OCI-LY3 (cell line): ENCODE data around the gene LYRM9.

Experiments used
- H2AFZ ChIP-seq: fragments of 200-600, 300-600 bp; shearing (Covaris generic); 2 replicates; pipeline ENCODE4 v1.6.0; 2014; ENCODE audit warnings: antibody characterized with exemption, low read depth, low read length
- H3K27ac ChIP-seq: fragments of 200-600, 300-600 bp; sonication (generic); 2 replicates; pipeline ENCODE4 v1.5.1; 2014; ENCODE audit warnings: mild to moderate bottlenecking, low read length, moderate library complexity, mixed read lengths
- H3K27me3 ChIP-seq: fragments of 200-600, 300-600 bp; sonication (generic); 2 replicates; pipeline ENCODE4 v1.6.1; 2014; ENCODE audit warnings: low read depth, low read length, mixed read lengths
- H3K36me3 ChIP-seq: fragments of 200-600, 300-600 bp; sonication (generic); replicated peaks from 2 replicates; pipeline ENCODE3; 2014; ENCODE audit warnings: low read depth, low read length, mixed read lengths
- H3K4me1 ChIP-seq: fragments of 300-600, 200-600 bp; sonication (generic); 2 replicates; pipeline ENCODE4 v1.6.1; 2014; ENCODE audit warnings: low read length, mixed read lengths
- H3K4me2 ChIP-seq: fragments of 200-600, 300-600 bp; sonication (generic); 2 replicates; pipeline ENCODE4 v1.6.1; 2014; ENCODE audit warnings: low read length, mixed read lengths
- H3K4me3 ChIP-seq: fragments of 300-600, 200-600 bp; sonication (generic); 2 replicates; pipeline ENCODE4 v1.5.1; 2014; ENCODE audit warnings: antibody characterized with exemption, mild to moderate bottlenecking, low read length, moderate library complexity
- H3K79me2 ChIP-seq: fragments of 300-600, 200-600 bp; shearing (Covaris generic); 2 replicates; pipeline ENCODE4 v1.6.1; 2014; ENCODE audit warnings: mild to moderate bottlenecking, low read length, mixed read lengths
- H3K9ac ChIP-seq: fragments of 300-600, 200-600 bp; shearing (Covaris generic); 2 replicates; pipeline ENCODE4 v1.6.0; 2014; ENCODE audit warnings: mild to moderate bottlenecking, low read length, moderate library complexity
- H3K9me3 ChIP-seq: fragments of 200-600, 300-600 bp; shearing (Covaris generic); 2 replicates; pipeline ENCODE4 v1.6.1; 2014; ENCODE audit warnings: low read length, mixed read lengths; ENCODE audit not compliant: insufficient read depth
- H4K20me1 ChIP-seq: fragments of 200-600, 300-600 bp; sonication (generic); 2 replicates; pipeline ENCODE4 v1.6.1; 2016; ENCODE audit warnings: low read length, mixed read lengths; ENCODE audit not compliant: insufficient read depth
- EZH2phosphoT487 ChIP-seq: fragments of 200-600 bp; shearing (Covaris generic); IDR thresholded peaks from 2 replicates; pipeline ENCODE4 v1.6.1; 2018; ENCODE audit warnings: antibody characterized with exemption, mixed run types, low read depth
- TF ChIP-seq, protein P1 (sequence below): fragments of 200-600, 300-600 bp; sonication (generic); IDR thresholded peaks from 2 replicates; pipeline ENCODE4 v1.5.1; 2014; ENCODE audit warnings: antibody characterized with exemption, low read length, low read depth

LYRM9 gene

DNA sequence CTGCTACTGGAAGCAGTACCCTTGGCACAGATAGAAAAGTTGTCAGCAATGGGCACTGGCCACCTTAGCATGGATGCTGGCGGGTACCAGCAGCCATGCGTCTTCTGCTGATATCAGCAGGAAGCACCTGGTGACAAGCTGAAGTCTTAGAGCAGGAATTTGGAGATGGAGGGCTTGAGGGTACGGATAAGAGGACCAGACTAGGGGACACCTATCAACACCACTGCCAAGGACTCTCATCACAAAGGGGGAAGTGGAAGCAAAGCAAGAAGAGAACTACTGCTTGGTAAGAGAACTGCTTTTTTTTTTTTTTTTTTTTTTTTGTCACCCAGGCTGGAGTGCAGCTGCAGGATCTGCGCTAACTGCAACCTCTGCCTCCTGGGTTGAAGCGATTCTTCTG, 35.4 kb upstream of the LYRM9 start:
- no peak overlapping the region for H3K27ac ChIP-seq
- no peaks in the 10 kb centered on the region for H3K4me1 ChIP-seq
- H3K9ac ChIP-seq: no peak overlapping the region
- no peak overlapping the region for H3K4me3 ChIP-seq
- no peaks in the 10 kb centered on the region for H3K9me3 ChIP-seq
- H3K4me2 ChIP-seq: no peak overlapping the region
- no peaks in the 10 kb centered on the region for H3K36me3 ChIP-seq
- TF ChIP-seq, protein P1, sequence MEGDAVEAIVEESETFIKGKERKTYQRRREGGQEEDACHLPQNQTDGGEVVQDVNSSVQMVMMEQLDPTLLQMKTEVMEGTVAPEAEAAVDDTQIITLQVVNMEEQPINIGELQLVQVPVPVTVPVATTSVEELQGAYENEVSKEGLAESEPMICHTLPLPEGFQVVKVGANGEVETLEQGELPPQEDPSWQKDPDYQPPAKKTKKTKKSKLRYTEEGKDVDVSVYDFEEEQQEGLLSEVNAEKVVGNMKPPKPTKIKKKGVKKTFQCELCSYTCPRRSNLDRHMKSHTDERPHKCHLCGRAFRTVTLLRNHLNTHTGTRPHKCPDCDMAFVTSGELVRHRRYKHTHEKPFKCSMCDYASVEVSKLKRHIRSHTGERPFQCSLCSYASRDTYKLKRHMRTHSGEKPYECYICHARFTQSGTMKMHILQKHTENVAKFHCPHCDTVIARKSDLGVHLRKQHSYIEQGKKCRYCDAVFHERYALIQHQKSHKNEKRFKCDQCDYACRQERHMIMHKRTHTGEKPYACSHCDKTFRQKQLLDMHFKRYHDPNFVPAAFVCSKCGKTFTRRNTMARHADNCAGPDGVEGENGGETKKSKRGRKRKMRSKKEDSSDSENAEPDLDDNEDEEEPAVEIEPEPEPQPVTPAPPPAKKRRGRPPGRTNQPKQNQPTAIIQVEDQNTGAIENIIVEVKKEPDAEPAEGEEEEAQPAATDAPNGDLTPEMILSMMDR: no peak
- TF ChIP-seq EZH2phosphoT487: no peak
- no peak overlapping the region for H2AFZ ChIP-seq
- H3K27me3 ChIP-seq: peaks cover 9% of the 10 kb centered on the region; the same call in 1 of the 2 replicates
- no peaks in the 10 kb centered on the region for H3K79me2 ChIP-seq
- H4K20me1 ChIP-seq: no peaks in the 10 kb centered on the region

- no peaks in the 10 kb centered on the region for H4K20me1 ChIP-seq
- peaks cover 9% of the 10 kb centered on the region; the same call in 1 of the 2 replicates for H3K27me3 ChIP-seq
- no peaks in the 10 kb centered on the region for H3K36me3 ChIP-seq
- no peak overlapping the region for H3K9ac ChIP-seq
- H3K79me2 ChIP-seq: no peaks in the 10 kb centered on the region
- TF ChIP-seq, protein P1: no peak
- H3K27ac ChIP-seq: no peak overlapping the region
- no peak overlapping the region for H3K4me3 ChIP-seq
- H3K4me1 ChIP-seq: no peaks in the 10 kb centered on the region
- no peaks in the 10 kb centered on the region for H3K9me3 ChIP-seq
- H2AFZ ChIP-seq: no peak overlapping the region
- no peak overlapping the region for H3K4me2 ChIP-seq
Observed at GRCh38 chr17:27927781-27928180, 34.6 kb upstream of the LYRM9 start.

DNA sequence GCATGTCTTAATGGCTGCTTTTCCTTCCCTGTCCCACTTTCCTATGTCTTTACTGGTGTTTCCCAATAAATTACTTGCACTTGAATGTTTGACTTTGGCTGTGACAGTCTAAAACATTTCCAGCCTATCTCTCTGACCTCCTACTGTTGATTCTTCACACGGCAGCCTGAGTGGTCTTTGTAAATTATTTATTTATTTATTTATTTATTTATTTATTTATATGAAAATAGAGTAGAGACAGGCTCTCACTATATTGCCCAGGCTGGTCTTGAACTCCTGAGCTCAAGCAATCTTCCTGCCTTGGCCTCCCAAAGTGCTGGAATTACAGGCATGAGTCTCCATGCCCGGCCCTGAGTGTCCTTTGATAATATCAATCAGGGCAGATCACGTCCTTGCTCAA, 28.4 kb upstream of the LYRM9 start:
- H3K79me2 ChIP-seq: no peaks in the 10 kb centered on the region
- no peak overlapping the region for H3K27ac ChIP-seq
- no peaks in the 10 kb centered on the region for H3K9me3 ChIP-seq
- no peak overlapping the region for H2AFZ ChIP-seq
- H4K20me1 ChIP-seq: no peaks in the 10 kb centered on the region
- H3K4me2 ChIP-seq: no peak overlapping the region
- H3K4me3 ChIP-seq: no peak overlapping the region
- H3K27me3 ChIP-seq: no peaks in the 10 kb centered on the region
- H3K36me3 ChIP-seq: no peaks in the 10 kb centered on the region
- no peak overlapping the region for H3K9ac ChIP-seq
- TF ChIP-seq, protein P1: no peak
- no peak for TF ChIP-seq EZH2phosphoT487
- H3K4me1 ChIP-seq: no peaks in the 10 kb centered on the region

GRCh38 chr17:27921077-27921476, 27.9 kb upstream of the LYRM9 start:
- H3K27me3 ChIP-seq: no peaks in the 10 kb centered on the region

More at GRCh38 chr17:27921077-27921476, 27.9 kb upstream of the LYRM9 start:
- Histone ChIP-seq H3K9me3 (no peaks in the 10 kb centered on the region), H3K4me1 (no peaks in the 10 kb centered on the region), H3K36me3 (no peaks in the 10 kb centered on the region), H2AFZ (no peak overlapping the region), H3K4me2 (no peak overlapping the region), H3K9ac (no peak overlapping the region), H3K27ac (no peak overlapping the region), H3K79me2 (no peaks in the 10 kb centered on the region), H3K4me3 (no peak overlapping the region), H4K20me1 (no peaks in the 10 kb centered on the region)
- no peak for TF ChIP-seq EZH2phosphoT487
- TF ChIP-seq, protein P1: no peak
